Measurements from ENCODE around the gene CNTNAP2.

The CNTNAP2 gene

GRCh38 chr7:146701166-146701565 lies 584.6 kb downstream of the CNTNAP2 start:
- DNase-seq: no peak

GRCh38 chr7:146702898-146703297 lies 586.3 kb downstream of the CNTNAP2 start:
- DNase-seq: no peak

GRCh38 chr7:146709451-146710027 lies 592.9 kb downstream of the CNTNAP2 start:
- no peak for DNase-seq

GRCh38 chr7:146713205-146713604 lies 596.6 kb downstream of the CNTNAP2 start:
- no peak for DNase-seq

- DNase-seq: no peak
These were observed 597.3 kb downstream of the CNTNAP2 start for GRCh38 chr7:146713934-146714333.

GRCh38 chr7:146720195-146720594 lies 603.6 kb downstream of the CNTNAP2 start:
- no peak for DNase-seq

GRCh38 chr7:146722986-146723385 lies 606.4 kb downstream of the CNTNAP2 start:
- DNase-seq: no peak

GRCh38 chr7:146725520-146725919 lies 608.9 kb downstream of the CNTNAP2 start:
- DNase-seq: no peak

- no peak for DNase-seq
These were observed 611.5 kb downstream of the CNTNAP2 start for GRCh38 chr7:146728141-146728540.

- no peak for DNase-seq
These were observed 612.0 kb downstream of the CNTNAP2 start for GRCh38 chr7:146728611-146729010.

- DNase-seq: no peak
These were observed 614.6 kb downstream of the CNTNAP2 start for GRCh38 chr7:146731185-146731584.

- DNase-seq: no peak
These were observed 619.4 kb downstream of the CNTNAP2 start for GRCh38 chr7:146735992-146736391.

GRCh38 chr7:146736446-146737190 lies 620.0 kb downstream of the CNTNAP2 start:
- DNase-seq: peak; percentile 13 to 28

GRCh38 chr7:146740039-146740438 lies 623.4 kb downstream of the CNTNAP2 start:
- DNase-seq: no peak

- DNase-seq: no peak
These were observed 625.3 kb downstream of the CNTNAP2 start for GRCh38 chr7:146741911-146742310.

- no peak for DNase-seq
These were observed 637.8 kb downstream of the CNTNAP2 start for GRCh38 chr7:146754385-146754784.

- no peak for DNase-seq
These were observed 639.0 kb downstream of the CNTNAP2 start for GRCh38 chr7:146755585-146755984.

- DNase-seq: no peak
These were observed 647.9 kb downstream of the CNTNAP2 start for GRCh38 chr7:146764458-146764857.

GRCh38 chr7:146768957-146769356 lies 652.4 kb downstream of the CNTNAP2 start:
- DNase-seq: no peak

- DNase-seq: peak; percentile 36 to 60
These were observed 656.0 kb downstream of the CNTNAP2 start for GRCh38 chr7:146772601-146773000.

GRCh38 chr7:146773506-146773905 lies 656.9 kb downstream of the CNTNAP2 start:
- DNase-seq: no peak

GRCh38 chr7:146781352-146782116 lies 664.9 kb downstream of the CNTNAP2 start:
- DNase-seq: peak; percentile 58 to 70

- DNase-seq: no peak
These were observed 670.7 kb downstream of the CNTNAP2 start for GRCh38 chr7:146787266-146787665.

GRCh38 chr7:146788008-146788407 lies 671.4 kb downstream of the CNTNAP2 start:
- DNase-seq: no peak

All from Kasumi-1 (cell line).